ENCODE measurements around the gene RPL10.

The RPL10 gene

DNA sequence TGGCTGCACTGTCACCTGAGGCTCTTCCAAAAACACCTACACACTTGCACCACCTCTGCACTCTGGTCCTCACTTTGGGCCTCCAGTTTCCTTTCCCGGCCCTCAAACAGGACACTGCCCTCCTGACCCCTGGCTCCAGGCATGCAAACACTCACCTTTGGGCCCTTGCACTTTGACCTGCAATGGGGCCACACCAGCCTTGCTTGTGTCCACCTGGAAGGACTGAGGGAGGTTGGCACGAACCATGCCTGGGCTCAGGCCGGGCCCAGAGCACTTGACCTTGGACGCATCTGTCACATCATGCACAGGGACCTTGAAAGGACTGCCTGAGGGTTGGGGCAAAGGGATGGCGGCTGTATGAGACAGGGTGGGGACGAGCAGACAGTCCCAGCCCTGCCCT is 39.3 kb upstream of the RPL10 start:
- Histone ChIP-seq H3K36me3 (ENCODE audit: insufficient read depth) (no peaks in the 10 kb centered on the region; the same call in 1 of the 2 replicates), H3K27me3 (ENCODE audit: insufficient read depth, low read depth) (no peaks in the 10 kb centered on the region), H4K20me1 (ENCODE audit: insufficient read depth) (no peaks in the 10 kb centered on the region), H3K27ac (no peak overlapping the region), H3K79me2 (ENCODE audit: insufficient read depth, low read depth) (no peaks in the 10 kb centered on the region; the same call in 1 of the 2 replicates), H2AFZ (ENCODE audit: low read depth) (no peak overlapping the region), H3K4me3 (IDR thresholded peaks at IDR 0.05; ENCODE audit: insufficient read depth, low read depth, low read length) (no peak overlapping the region), H3K9ac (no peak overlapping the region), H3K4me1 (ENCODE audit: low read depth, poor library complexity, severe bottlenecking) (no peaks in the 10 kb centered on the region), H3K4me2 (no peak overlapping the region)
- TF ChIP-seq, protein P1, sequence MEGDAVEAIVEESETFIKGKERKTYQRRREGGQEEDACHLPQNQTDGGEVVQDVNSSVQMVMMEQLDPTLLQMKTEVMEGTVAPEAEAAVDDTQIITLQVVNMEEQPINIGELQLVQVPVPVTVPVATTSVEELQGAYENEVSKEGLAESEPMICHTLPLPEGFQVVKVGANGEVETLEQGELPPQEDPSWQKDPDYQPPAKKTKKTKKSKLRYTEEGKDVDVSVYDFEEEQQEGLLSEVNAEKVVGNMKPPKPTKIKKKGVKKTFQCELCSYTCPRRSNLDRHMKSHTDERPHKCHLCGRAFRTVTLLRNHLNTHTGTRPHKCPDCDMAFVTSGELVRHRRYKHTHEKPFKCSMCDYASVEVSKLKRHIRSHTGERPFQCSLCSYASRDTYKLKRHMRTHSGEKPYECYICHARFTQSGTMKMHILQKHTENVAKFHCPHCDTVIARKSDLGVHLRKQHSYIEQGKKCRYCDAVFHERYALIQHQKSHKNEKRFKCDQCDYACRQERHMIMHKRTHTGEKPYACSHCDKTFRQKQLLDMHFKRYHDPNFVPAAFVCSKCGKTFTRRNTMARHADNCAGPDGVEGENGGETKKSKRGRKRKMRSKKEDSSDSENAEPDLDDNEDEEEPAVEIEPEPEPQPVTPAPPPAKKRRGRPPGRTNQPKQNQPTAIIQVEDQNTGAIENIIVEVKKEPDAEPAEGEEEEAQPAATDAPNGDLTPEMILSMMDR (conservative IDR thresholded peaks at IDR 0.05; ENCODE audit: low read depth, low read length), result no peak

DNA sequence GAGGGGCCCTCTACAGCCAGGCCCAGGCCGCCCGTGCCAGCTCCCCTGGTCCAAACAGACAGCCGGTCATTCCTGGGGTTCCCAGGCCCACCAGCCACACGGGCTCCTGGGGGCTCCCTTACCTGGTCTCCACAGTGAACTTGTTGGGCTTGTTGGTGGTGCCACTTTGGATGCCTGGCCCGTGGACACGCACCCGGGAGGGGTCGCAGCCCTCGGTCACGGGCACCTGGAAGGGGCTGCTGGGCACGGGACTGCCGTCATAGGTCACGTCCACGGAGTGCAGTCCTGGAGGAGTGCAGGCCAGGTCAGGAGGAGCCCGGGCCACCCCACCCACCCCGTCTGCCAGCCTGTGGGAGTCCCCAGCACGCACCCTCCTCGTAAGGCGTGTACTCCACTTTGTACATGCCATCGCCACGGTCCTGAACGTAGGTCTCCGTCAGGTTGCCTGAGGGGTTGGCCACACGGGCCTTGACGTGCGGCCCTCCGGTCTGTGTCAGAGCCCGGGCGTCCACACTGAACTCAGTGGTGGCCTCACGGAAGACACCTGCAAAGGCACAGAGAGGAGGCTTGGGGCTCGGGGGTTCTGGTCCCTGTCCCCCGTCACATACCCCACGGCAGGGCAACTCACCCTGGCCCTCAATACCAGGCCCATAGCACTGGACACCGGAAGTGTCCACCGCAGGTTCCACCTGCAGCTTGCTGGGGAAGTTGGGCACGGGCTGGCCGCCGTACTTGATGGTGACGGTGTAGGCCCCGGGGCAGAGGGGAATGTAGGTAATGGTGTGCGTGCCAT is 38.6 kb upstream of the RPL10 start:
- no peaks in the 10 kb centered on the region for H3K27me3 ChIP-seq (ENCODE audit: insufficient read depth, low read depth)
- no peaks in the 10 kb centered on the region; the same call in 1 of the 2 replicates for H3K36me3 ChIP-seq (ENCODE audit: insufficient read depth)
- no peak overlapping the region for H3K4me3 ChIP-seq (IDR thresholded peaks at IDR 0.05; ENCODE audit: insufficient read depth, low read depth, low read length)
- H3K4me1 ChIP-seq (ENCODE audit: low read depth, poor library complexity, severe bottlenecking), result no peaks in the 10 kb centered on the region
- no peaks in the 10 kb centered on the region for H4K20me1 ChIP-seq (ENCODE audit: insufficient read depth)
- H3K9ac ChIP-seq, result no peak overlapping the region
- H3K79me2 ChIP-seq (ENCODE audit: insufficient read depth, low read depth), result no peaks in the 10 kb centered on the region; the same call in 1 of the 2 replicates
- H3K27ac ChIP-seq, result no peak overlapping the region
- no peak overlapping the region for H3K4me2 ChIP-seq
- TF ChIP-seq, protein P1 (conservative IDR thresholded peaks at IDR 0.05; ENCODE audit: low read depth, low read length), result no peak
- H2AFZ ChIP-seq (ENCODE audit: low read depth), result no peak overlapping the region

DNA sequence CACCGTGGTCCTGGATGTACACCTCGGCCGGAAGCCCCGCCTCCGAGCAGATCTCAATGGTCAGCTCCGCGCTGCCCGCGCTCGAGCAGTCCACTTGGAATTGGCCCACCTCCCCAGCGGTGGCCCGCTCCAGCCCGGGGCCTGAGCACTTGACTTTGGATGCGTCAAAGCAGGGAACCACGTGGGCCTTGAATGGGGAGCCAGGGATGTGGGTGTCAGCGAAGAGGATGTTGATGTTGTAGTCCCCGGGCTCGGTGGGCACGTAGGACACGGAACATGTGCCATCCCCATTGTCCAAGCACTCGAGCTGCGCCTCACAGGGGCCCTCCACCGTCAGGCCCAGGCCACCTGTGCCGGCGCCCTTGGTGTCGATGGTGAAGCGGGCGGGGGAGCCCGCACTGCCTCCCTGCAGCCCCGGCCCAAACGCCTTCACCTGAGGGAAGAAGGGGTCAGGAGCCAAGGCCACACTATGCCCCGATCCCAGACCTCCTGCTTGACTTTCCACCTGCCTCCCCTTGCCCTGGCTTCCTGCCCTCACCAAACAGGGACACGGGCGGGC is 37.9 kb upstream of the RPL10 start:
- H3K27ac ChIP-seq, result no peak overlapping the region
- H3K27me3 ChIP-seq (ENCODE audit: insufficient read depth, low read depth), result no peaks in the 10 kb centered on the region
- TF ChIP-seq, protein P1 (conservative IDR thresholded peaks at IDR 0.05; ENCODE audit: low read depth, low read length), result no peak
- H3K4me1 ChIP-seq (ENCODE audit: low read depth, poor library complexity, severe bottlenecking), result no peaks in the 10 kb centered on the region
- H3K79me2 ChIP-seq (ENCODE audit: insufficient read depth, low read depth), result no peaks in the 10 kb centered on the region; the same call in 1 of the 2 replicates
- no peaks in the 10 kb centered on the region; the same call in 1 of the 2 replicates for H3K36me3 ChIP-seq (ENCODE audit: insufficient read depth)
- no peak overlapping the region for H3K4me2 ChIP-seq
- H3K4me3 ChIP-seq (IDR thresholded peaks at IDR 0.05; ENCODE audit: insufficient read depth, low read depth, low read length), result no peak overlapping the region
- H2AFZ ChIP-seq (ENCODE audit: low read depth), result no peak overlapping the region
- no peaks in the 10 kb centered on the region for H4K20me1 ChIP-seq (ENCODE audit: insufficient read depth)
- H3K9ac ChIP-seq, result no peak overlapping the region

DNA sequence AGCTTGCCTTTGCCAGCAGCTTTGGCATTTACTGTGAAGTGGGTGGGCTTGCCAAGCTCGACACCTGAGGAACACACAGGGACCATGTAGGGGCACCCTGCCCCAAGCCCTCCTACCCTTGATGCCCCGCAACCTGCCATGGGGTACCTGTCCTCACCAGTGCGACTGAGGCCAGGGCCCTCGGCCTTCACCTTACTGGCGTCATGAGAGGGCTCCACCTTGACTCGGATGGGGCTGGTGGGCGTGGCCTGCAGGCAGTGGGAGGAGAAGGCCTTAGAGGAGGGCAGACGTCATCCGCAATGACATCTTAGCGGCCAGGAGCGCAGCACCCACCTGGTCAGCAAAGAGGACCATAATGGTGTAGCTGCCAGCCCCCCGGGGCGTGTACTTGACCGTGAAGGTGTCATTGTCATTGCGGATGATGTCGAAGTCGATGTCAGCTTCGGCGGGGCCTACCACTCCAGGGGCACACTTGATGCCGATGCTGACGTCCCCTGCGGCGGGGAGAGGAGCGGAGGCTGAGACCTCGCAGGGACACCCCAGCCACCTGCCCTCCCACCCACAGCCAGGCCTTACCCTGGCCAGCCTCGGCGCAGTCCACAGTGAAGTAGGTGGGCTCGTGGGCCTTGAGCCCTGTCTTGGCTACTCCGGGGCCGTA is 36.0 kb upstream of the RPL10 start:
- no peaks in the 10 kb centered on the region; the same call in 1 of the 2 replicates for H3K36me3 ChIP-seq (ENCODE audit: insufficient read depth)

More for the DNA sequence above, 36.0 kb upstream of the RPL10 start:
- H4K20me1 ChIP-seq (ENCODE audit: insufficient read depth), result no peaks in the 10 kb centered on the region
- no peak overlapping the region for H2AFZ ChIP-seq (ENCODE audit: low read depth)
- H3K27me3 ChIP-seq (ENCODE audit: insufficient read depth, low read depth), result no peaks in the 10 kb centered on the region
- H3K4me3 ChIP-seq (IDR thresholded peaks at IDR 0.05; ENCODE audit: insufficient read depth, low read depth, low read length), result no peak overlapping the region
- TF ChIP-seq, protein P1 (conservative IDR thresholded peaks at IDR 0.05; ENCODE audit: low read depth, low read length), result no peak
- peaks cover 6% of the 10 kb centered on the region for H3K79me2 ChIP-seq (ENCODE audit: insufficient read depth, low read depth)
- H3K4me2 ChIP-seq, result no peak overlapping the region
- H3K4me1 ChIP-seq (ENCODE audit: low read depth, poor library complexity, severe bottlenecking), result peaks cover 4% of the 10 kb centered on the region
- no peak overlapping the region for H3K9ac ChIP-seq
- H3K27ac ChIP-seq, result no peak overlapping the region

Data from KMS-11 (cell line).